Fibroblast of mammary gland (primary cell): ENCODE results near the gene CPXM2.

Experiments used
- DNase-seq: peaks from one replicate; pipeline ENCODE4 v3.0.0-alpha.2; 2010; ENCODE audit warnings: low read depth
- H3K4me3 ChIP-seq: 2 replicates; pipeline ENCODE4 v1.5.1; 2011; ENCODE audit warnings: low read depth, mild to moderate bottlenecking, low read length, moderate library complexity; ENCODE audit not compliant: control insufficient read depth
- CTCF ChIP-seq: conservative IDR thresholded peaks from 2 replicates; pipeline ENCODE4 v1.5.1; 2011; ENCODE audit warnings: low read depth, low read length, inconsistent platforms; ENCODE audit not compliant: control insufficient read depth, insufficient read depth

Gene CPXM2

DNA sequence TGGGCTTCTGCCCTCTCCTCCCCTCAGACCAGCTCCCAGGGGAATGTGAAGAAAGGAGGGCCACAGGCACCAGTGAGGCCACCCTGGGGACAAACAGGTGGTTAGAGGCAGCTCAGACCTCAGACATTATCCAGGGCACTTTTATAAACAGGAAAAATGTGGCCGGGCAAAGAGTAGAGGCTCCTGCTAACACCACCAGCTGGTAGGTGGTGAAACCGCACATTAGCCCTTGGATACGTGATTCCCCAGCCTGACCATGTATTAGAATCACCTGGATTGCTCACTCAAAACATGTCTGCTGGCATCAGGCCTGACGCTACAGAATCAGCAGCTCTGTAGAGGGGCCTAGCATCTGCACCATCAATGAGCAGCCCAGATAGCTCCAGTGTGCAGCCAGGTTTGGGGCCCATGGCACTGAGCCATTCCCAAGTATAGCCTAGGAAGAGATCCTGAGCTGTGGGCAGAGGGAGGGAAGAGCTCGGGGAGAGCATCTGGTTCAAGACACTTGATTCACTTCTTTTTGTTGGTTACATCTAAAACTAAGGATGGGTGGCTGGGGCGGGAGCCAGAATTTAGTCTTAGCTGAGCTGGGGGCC, 188.3 kb downstream of the CPXM2 start:
- no peak for DNase-seq
- no peak for TF ChIP-seq CTCF
- no peak overlapping the region for H3K4me3 ChIP-seq
